Left cardiac atrium (tissue), 4 donors: ENCODE results near the gene NCOA1. TPM values are rescaled to one million over a fixed set of nuclear protein-coding genes. Genes with fewer than 3 reads are reported as not detected.

ENCODE experiments used
- ATAC-seq, 2 donors: fragments of 200-7000 bp; cut with Tn5 transposase; one replicate each; pipeline ENCODE4 v1.9.1; 2020; ENCODE audit warnings: mild to moderate bottlenecking in 2 of 2, moderate library complexity in 2 of 2
- DNase-seq: peaks from one replicate; pipeline ENCODE4 v3.0.0-alpha.2; 2020
- intact Hi-C, 2 donors: fragments of 100-400 bp; cut with DNase I; formaldehyde crosslinking; loops; one replicate each; pipeline versions ENCODE4 v1.14.1 to v1.15.1; 2022 to 2023
- total RNA-seq, 2 donors: library from RNA; stranded (reverse); fragmentation: NEBNext Ultra II Directional; extraction: Animal tissue kit (Norgen Biotek cat#: 25700); gene quantifications; one replicate each; pipeline ENCODE4 v1.2.1, GENCODE V29; 2021
- donor health status: DM: no; HTN: yes; CAD: no.
- donor health status: DM: no; HTN: yes; CAD: no; lungs with severe emphysema.
- donor health status: DM: yes; HTN: yes; CAD: no.
- donor health status: Dilated cardiomyopathy.

The NCOA1 gene
- total RNA-seq, 2 donors from 2014 or later, result 34.3 to 35.2 TPM

DNA sequence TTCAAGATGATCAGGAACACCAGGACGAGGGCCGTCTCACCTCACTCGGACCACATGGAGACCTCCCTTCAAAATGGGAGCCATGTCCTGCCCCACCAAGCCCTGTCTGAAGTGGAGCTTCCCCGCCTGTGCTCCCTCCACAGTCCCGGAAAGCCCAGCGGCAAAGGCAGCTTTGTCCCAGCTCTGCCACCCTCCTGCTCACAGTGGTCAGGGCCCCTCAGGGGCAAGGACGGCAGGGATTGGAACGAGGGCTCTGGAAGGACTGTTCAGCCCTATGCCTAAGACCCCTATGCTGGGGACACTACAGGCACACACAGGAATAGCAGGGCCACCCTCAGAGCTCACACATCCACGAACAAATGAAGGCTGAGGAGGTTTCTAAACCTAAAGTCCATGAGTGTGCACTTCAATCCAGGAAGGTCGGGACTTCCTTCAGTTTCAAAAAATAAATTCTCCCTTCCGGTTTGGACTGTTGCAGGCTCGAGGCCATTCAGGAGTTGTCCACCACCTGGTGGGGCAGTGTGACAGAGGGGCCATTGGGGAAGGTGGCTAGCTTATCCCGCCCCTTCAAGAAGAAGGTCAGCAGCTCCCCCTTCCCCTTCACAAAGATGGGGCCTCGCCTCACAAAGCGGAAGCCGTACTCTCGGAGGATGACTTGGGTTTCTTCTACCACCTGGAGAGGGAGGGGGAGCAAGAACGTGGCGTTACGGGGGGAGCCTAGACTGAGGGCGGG, 328.6 kb downstream of the NCOA1 start:
- DNase-seq (no peak), ATAC-seq (no peak)
- intact Hi-C loops, result no loop called here

DNA sequence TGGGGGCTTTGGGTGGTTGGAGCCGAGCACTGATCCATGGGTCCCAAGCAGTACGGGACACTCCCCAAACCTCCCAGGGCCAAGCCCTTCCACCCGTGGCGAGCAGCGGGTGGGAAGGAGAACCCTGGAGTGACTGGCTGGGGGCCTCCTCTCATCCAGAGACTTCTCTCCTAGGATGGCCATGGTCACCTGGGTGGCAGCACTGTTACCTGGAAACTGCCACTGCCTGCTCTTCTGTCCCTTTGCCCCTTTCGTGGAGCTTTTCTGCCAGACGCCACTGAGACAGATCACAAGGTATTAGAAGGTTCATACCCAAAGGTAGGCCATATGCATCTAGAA, 329.1 kb downstream of the NCOA1 start:
- ATAC-seq (no peak), DNase-seq (no peak)
- intact Hi-C loops, result no loop called here

Other genes with a start within 250 kb of the NCOA1 start
- gene ITSN2, start 130.7 kb upstream of the NCOA1 start, total RNA-seq, result 10 to 100 TPM; 35.8 to 41.1 TPM